Stomach (tissue), 4 donors: ENCODE measurements around the gene FTH1.
"Not testable (repeated sequence)": the region's sequence is repeated elsewhere in the genome, so short reads cannot be mapped to it uniquely, and the experiment has no call there.

Experiments
- CTCF ChIP-seq, 7 experiments: fragments of 450-650 bp in 4 of 7; fragments of 200-600 bp in 3 of 7; sonication (generic) in 3 of 7; IDR thresholded peaks; one replicate each; pipeline ENCODE4 v1.5.1; 2016 to 2019; ENCODE audit warnings: antibody characterized with exemption in 7 of 7, control low read depth in 2 of 7, mild to moderate bottlenecking in 1 of 7
- EP300 ChIP-seq: sonication (generic); formaldehyde crosslinking; IDR thresholded peaks from one replicate; pipeline ENCODE4 v1.6.1; 2017; ENCODE audit warnings: antibody characterized with exemption
- POLR2A ChIP-seq, 4 donors: fragments of 450-650 bp; IDR thresholded peaks; one replicate each; pipeline ENCODE4 v1.6.1; 2016; ENCODE audit warnings: antibody characterized with exemption in 4 of 4, control low read depth in 2 of 4, mild to moderate bottlenecking in 1 of 4, moderate library complexity in 1 of 4
- POLR2AphosphoS5 ChIP-seq, 3 donors: sonication (generic); formaldehyde crosslinking; IDR thresholded peaks; one replicate each; pipeline ENCODE4 v1.6.1; 2016; ENCODE audit warnings: antibody characterized with exemption in 3 of 3

DNA sequence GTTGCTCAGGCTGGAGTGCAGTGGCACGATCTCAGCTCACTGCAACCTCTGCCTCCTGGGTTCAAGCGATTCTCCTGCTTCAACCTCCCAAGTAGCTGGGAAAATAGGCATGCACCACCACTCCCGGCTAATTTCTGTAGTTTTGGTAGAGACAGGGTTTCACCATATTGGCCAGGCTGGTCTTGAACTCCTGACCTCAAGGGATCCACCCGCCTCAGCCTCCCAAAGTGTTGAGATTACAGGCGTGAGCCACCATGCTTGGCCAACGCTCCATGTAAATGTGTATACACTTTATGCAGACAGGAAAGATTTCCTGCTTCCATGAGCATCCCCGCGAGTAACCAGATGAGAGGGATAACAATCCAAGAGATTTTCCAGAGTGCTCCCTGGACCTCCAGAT is 34.8 kb upstream of the FTH1 start:
- TF ChIP-seq POLR2AphosphoS5 (IDR thresholded peaks at IDR 0.05); POLR2A (IDR thresholded peaks at IDR 0.05); CTCF (IDR thresholded peaks at IDR 0.05); EP300: not testable (repeated sequence)
